Large intestine (tissue), 3 donors: ENCODE measurements around the gene GPR15LG. TPM values are rescaled to one million over a fixed set of nuclear protein-coding genes. Genes with fewer than 3 reads are reported as not detected.
"Not testable (repeated sequence)": the region's sequence is repeated elsewhere in the genome, so short reads cannot be mapped to it uniquely, and the experiment has no call there.

Experiments
- DNase-seq, 2 donors: peaks; one replicate each; pipeline versions ENCODE4 v3.0.0 to v3.0.0-alpha.2; 2013
- H3K27ac ChIP-seq: one replicate; pipeline ENCODE4 v1.5.1; 2013; ENCODE audit warnings: low read length
- H3K27me3 ChIP-seq: 2 replicates; pipeline ENCODE4 v1.6.1; 2013; ENCODE audit warnings: low read length; ENCODE audit not compliant: control insufficient read depth, insufficient read depth
- H3K36me3 ChIP-seq: 2 replicates; pipeline ENCODE4 v1.6.1; 2013; ENCODE audit warnings: low read length; ENCODE audit not compliant: control insufficient read depth, insufficient read depth
- H3K4me1 ChIP-seq: one replicate; pipeline ENCODE4 v1.6.1; 2013; ENCODE audit warnings: low read length; ENCODE audit not compliant: control insufficient read depth, insufficient read depth
- H3K4me3 ChIP-seq: one replicate; pipeline ENCODE4 v1.5.1; 2013; ENCODE audit warnings: low read length
- H3K9me3 ChIP-seq: one replicate; pipeline ENCODE4 v1.6.1; 2013; ENCODE audit warnings: mild to moderate bottlenecking, low read depth, low read length, moderate library complexity; ENCODE audit not compliant: control insufficient read depth
- WGBS: methylation state at CpG from one replicate; pipeline ENCODE4 v1.1.5; 2013; ENCODE audit warnings: low lambda C conversion rate; ENCODE audit not compliant: insufficient coverage; 5-methylcytosine and 5-hydroxymethylcytosine counted together
- polyA plus RNA-seq: library from polyadenylated mRNA; unstranded; fragments of 120-200 nt; gene quantifications from one replicate; pipeline ENCODE4 v1.2.1, GENCODE V29; 2013

GPR15LG gene
- polyA plus RNA-seq, 1 donor = 1.4 TPM

GRCh38 chr10:84148006-84148597 lies 25.5 kb upstream of the GPR15LG start:
- H3K9me3 ChIP-seq, H3K4me3 ChIP-seq, DNase-seq, H3K27me3 ChIP-seq, H3K27ac ChIP-seq, H3K4me1 ChIP-seq: not testable (repeated sequence)
- H3K36me3 ChIP-seq = peaks cover 70% of the 10 kb centered on the region
- WGBS = 100% methylated on average over 2 of the region's 9 CpGs

DNA sequence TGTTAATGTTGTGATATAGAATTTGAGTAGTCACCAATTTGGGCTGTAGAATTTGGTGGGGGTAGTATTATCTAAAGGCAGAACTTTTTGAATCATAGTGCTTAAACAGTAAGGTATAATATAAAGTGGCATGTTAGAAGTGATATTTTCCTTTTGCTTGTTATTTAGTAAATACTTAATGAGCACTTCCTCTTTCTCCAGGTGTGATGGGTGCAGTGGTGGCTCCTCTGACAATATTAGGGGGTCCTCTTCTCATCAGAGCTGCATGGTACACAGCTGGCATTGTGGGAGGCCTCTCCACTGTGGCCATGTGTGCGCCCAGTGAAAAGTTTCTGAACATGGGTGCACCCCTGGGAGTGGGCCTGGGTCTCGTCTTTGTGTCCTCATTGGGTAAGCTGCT lies 23.7 kb upstream of the GPR15LG start:
- peaks cover 67% of the 10 kb centered on the region for H3K36me3 ChIP-seq
- H3K4me1 ChIP-seq = no peaks in the 10 kb centered on the region

DNA sequence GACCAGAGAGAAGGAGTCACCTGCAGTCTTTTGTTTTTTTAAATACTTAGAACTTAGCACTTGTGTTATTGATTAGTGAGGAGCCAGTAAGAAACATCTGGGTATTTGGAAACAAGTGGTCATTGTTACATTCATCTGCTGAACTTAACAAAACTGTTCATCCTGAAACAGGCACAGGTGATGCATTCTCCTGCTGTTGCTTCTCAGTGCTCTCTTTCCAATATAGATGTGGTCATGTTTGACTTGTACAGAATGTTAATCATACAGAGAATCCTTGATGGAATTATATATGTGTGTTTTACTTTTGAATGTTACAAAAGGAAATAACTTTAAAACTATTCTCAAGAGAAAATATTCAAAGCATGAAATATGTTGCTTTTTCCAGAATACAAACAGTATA lies 20.8 kb upstream of the GPR15LG start:
- Histone ChIP-seq H3K4me3 (no peak overlapping the region), H3K9me3 (no peaks in the 10 kb centered on the region), H3K4me1 (no peaks in the 10 kb centered on the region), H3K27ac (no peak overlapping the region), H3K27me3 (no peaks in the 10 kb centered on the region), H3K36me3 (peaks cover 45% of the 10 kb centered on the region)
- no peak for DNase-seq

More for the DNA sequence above, 23.7 kb upstream of the GPR15LG start:
- H3K9me3 ChIP-seq = no peaks in the 10 kb centered on the region
- H3K27me3 ChIP-seq = no peaks in the 10 kb centered on the region
- H3K4me3 ChIP-seq = no peak overlapping the region
- no CpG with 5 or more reads among the region's 2 CpGs for WGBS
- no peak overlapping the region for H3K27ac ChIP-seq
- no peak for DNase-seq

- Histone ChIP-seq H3K4me1 (peaks cover 7% of the 10 kb centered on the region), H3K27me3 (no peaks in the 10 kb centered on the region), H3K9me3 (no peaks in the 10 kb centered on the region), H3K27ac (no peak overlapping the region), H3K4me3 (no peak overlapping the region), H3K36me3 (peaks cover 32% of the 10 kb centered on the region)
- WGBS = no CpG with 5 or more reads among the region's 4 CpGs
- no peak for DNase-seq
Measured at GRCh38 chr10:84155521-84155920, 18.1 kb upstream of the GPR15LG start.

- H3K27ac ChIP-seq = no peak overlapping the region
- H3K27me3 ChIP-seq = no peaks in the 10 kb centered on the region
- peaks cover 27% of the 10 kb centered on the region for H3K36me3 ChIP-seq
- no peak for DNase-seq
- peaks cover 7% of the 10 kb centered on the region for H3K4me1 ChIP-seq
- no peak overlapping the region for H3K4me3 ChIP-seq
- H3K9me3 ChIP-seq = no peaks in the 10 kb centered on the region
- WGBS = no CpG with 5 or more reads among the region's 2 CpGs
Measured at GRCh38 chr10:84156009-84156408, 17.6 kb upstream of the GPR15LG start.

DNA sequence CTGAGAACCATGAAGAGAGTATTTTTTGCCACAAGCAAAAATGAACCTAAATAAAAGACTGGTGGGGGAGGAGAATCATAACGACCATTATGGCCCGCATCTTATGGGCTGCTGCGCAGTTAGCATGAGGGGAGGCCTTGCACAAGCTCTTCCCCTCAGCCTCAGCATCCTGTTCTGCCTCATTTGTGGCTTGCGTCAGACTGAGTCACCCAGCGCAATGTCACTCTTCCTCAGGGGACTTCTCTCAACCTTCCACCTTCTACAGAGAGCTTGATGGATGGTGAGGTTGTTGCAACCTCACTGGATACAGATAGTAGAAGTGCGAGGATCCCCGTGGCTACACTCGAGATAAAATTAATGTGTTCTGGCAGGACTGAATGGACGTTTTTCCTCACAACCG lies 16.8 kb upstream of the GPR15LG start:
- 73% methylated on average over 5 of the region's 10 CpGs for WGBS
- no peak overlapping the region for H3K27ac ChIP-seq

GRCh38 chr10:84158061-84158460 lies 15.5 kb upstream of the GPR15LG start:
- DNase-seq = no peak
- Histone ChIP-seq H3K27ac (no peak overlapping the region), H3K9me3 (no peaks in the 10 kb centered on the region), H3K4me3 (no peak overlapping the region), H3K4me1 (peaks cover 7% of the 10 kb centered on the region), H3K27me3 (no peaks in the 10 kb centered on the region), H3K36me3 (peaks cover 16% of the 10 kb centered on the region)
- 69% methylated on average over 2 of the region's 2 CpGs for WGBS

More for the DNA sequence above, 16.8 kb upstream of the GPR15LG start:
- H3K27me3 ChIP-seq = no peaks in the 10 kb centered on the region
- H3K36me3 ChIP-seq = peaks cover 24% of the 10 kb centered on the region
- no peak for DNase-seq
- H3K4me3 ChIP-seq = no peak overlapping the region
- peaks cover 7% of the 10 kb centered on the region for H3K4me1 ChIP-seq
- no peaks in the 10 kb centered on the region for H3K9me3 ChIP-seq

DNA sequence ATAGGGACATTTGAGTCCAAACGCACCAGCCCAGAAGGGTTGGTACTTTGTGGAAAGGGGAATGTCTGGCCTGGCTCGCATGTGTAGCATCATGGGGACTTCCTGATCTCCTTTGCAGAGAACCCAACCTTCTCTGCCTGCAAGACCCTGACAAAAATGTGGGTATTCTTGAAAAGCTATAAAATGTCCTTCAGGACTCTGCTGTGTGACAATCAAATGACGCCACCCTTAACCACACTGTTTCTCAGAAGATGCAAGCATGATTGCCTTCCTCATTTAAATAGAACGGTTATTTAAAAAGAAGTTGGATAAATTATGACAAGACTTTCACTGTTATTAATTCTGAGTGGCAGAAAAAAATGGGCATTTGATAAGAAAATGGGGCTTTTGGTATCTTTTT lies 15.1 kb upstream of the GPR15LG start:
- H3K36me3 ChIP-seq = peaks cover 11% of the 10 kb centered on the region
- H3K4me3 ChIP-seq = no peak overlapping the region
- 100% methylated on average over 1 of the region's 4 CpGs for WGBS
- H3K4me1 ChIP-seq = peaks cover 7% of the 10 kb centered on the region
- H3K9me3 ChIP-seq = no peaks in the 10 kb centered on the region
- no peak for DNase-seq
- H3K27me3 ChIP-seq = no peaks in the 10 kb centered on the region
- H3K27ac ChIP-seq = no peak overlapping the region

GRCh38 chr10:84159076-84159685 lies 14.4 kb upstream of the GPR15LG start:
- H3K27ac ChIP-seq = no peak overlapping the region
- DNase-seq = no peak
- no peaks in the 10 kb centered on the region for H3K9me3 ChIP-seq
- H3K4me3 ChIP-seq = no peak overlapping the region
- H3K4me1 ChIP-seq = peaks cover 7% of the 10 kb centered on the region
- peaks cover 8% of the 10 kb centered on the region for H3K36me3 ChIP-seq
- no peaks in the 10 kb centered on the region for H3K27me3 ChIP-seq
- WGBS = no CpG with 5 or more reads among the region's 9 CpGs

GRCh38 chr10:84160663-84161362 lies 12.8 kb upstream of the GPR15LG start:
- WGBS = no CpG with 5 or more reads among the region's 6 CpGs
- DNase-seq = no peak
- Histone ChIP-seq H3K4me3 (no peak overlapping the region), H3K27me3 (no peaks in the 10 kb centered on the region), H3K27ac (no peak overlapping the region), H3K4me1 (peaks cover 7% of the 10 kb centered on the region), H3K9me3 (no peaks in the 10 kb centered on the region), H3K36me3 (no peaks in the 10 kb centered on the region)
